IPS-18c (cell line): ENCODE measurements around the gene CFAP91.

Source experiments
- H3K4me3 ChIP-seq: 2 replicates; pipeline ENCODE4 v1.7.0; 2013; ENCODE audit warnings: low read depth, mild to moderate bottlenecking, low read length, moderate library complexity; ENCODE audit not compliant: insufficient read depth
- H3K9me3 ChIP-seq: one replicate; pipeline ENCODE4 v1.6.1; 2013; ENCODE audit warnings: mild to moderate bottlenecking, low read length, moderate library complexity; ENCODE audit not compliant: control insufficient read depth, insufficient read depth

Gene CFAP91

DNA sequence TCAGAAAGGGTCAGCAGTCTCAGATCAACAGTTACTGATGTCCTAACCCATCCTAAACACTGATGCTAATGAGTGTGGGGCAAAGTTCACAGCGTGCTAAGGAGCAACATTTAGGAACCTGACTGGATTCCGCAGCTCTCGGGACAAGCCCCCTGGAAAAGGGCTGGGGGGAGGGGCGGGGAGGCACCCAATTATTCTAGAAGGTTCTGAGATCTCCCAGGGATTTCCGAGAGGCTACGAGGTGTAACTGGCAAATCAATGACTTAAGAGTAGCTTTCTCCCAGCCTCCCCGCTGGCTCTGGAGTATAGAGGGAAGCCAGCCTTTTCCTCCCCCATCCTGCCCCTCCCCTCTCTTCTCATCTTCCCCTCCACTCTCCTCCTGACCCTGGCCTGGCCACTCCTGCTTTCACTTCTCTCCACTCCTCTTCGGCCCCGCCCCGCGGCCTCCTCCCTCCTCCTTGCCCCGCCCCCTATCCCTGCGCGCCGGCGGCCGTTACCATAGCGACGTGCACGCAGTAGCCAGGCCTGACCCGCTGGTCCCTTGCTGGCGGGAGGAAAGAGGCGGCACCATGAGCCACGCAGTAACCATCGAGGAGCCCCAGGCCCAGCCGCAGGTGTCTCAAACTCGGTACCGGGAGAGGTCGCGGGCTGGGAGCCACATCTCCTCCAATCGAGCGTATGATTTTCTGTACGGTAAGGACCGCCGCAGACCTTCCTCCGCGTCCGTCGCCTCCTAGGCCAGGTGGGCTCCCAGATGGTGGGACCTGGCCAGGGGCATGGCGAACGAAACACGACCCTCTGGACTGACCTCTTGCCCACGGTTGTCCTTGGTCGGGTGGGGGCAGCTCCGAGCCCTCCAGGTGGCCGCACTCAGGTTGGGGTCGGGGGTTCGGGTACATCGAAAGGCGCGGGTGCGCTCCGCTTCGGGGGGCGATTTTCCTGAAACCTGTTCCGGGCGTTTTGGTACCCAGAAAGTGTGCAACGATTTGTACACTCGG is at the start of gene CFAP91:
TSS of gene CFAP91 (plus strand) at position 493 of the 998 bp plus-strand sequence. CDS start at position 570, 77 bp downstream.
- Histone ChIP-seq H3K9me3 (no peaks in the 10 kb centered on the region), H3K4me3 (peak within 1 kb of the TSS; percentile 78)

- Histone ChIP-seq H3K9me3 (no peaks in the 10 kb centered on the region), H3K4me3 (no peak overlapping the region)
Measured at GRCh38 chr3:119653876-119654275, 48.9 kb upstream of the CFAP91 start.

DNA sequence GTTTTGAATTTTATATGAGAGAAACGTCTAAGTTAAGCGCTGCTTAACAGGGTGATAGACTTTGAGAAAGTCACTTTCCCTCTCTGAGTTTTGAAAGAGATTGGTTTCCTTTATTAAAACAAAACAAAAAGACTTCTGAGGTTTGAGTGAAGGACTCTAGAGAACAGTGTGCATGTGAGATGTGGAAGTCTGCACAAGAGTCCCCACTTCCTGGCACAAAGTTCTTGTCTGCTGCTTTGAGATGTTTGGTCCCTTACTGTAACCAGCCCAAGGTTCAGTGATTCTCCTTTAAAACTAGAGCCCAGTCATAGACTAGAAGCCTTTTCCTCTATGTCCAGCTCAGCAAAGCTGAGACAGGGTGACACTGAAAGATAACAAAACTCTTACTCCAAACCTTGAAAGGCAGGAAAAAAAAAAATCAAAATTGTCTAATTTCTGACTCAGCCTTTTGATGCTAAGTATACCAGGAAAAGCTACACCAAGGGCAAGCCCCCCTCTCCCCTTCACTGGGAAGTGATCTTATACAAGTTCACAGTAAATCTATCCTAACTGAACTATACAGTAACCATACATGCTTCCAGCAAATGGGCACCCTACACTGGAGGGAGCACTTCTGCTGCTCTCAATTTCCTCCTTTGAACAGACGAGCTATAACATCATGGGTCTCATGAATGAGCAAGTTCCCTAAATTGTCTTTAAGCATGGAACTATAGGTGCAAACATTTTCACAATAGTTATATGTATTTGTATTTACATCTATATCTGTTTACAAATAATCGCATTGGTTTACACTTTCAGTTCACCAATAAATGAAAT is 44.7 kb upstream of the CFAP91 start:
- no peaks in the 10 kb centered on the region for H3K9me3 ChIP-seq
- H3K4me3 ChIP-seq: no peak overlapping the region

DNA sequence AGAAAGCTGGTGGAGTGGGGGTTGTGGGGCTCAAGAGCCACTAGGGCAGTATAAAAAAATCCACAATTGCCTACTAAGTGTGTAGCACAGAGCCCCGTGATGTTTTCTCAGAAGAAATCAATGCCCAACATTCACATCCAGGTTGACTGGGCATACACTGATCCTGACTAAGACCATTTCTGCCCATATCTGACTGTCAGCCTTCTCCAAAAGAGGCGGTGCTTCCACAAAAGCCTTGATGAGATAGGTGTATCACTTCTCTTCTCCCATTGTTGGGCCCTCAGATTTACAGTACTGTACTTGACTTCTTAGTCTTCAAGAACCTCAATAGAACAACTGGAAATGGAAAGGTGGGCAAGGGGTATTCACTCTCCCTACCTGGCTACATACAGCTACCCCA is 43.8 kb upstream of the CFAP91 start:
- no peak overlapping the region for H3K4me3 ChIP-seq

DNA sequence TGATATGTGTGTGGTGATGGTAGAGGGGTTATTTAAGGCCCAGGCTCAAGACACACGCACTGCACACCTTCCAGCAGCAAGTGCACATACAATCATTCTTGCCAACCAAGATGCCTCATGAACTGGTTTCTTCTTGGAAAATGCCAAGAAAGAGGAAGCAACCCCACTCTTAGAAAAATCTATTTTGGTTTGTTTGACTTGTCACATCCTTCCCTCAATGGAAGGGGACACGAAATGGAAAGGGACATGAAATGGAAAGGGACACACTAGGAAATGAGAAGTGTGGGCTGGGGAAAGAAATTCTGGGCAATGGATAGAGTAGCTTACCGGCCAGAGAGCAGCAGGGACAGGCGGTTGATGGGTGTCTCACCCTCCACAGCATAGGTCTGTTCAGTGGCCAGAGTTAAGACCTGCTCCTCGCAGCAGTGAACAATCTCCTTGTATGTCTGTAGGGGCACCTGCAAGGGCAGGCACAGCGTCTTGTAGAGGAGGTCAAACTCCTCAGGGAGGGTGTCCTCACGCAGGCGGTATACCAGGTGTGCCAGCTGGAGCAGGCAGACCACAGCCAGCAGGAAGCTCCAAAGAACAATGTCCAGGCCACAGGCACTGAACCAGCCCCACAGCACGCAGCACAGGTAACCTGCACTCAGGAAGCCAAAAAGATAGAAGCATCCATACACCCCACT is 43.1 kb upstream of the CFAP91 start:
- Histone ChIP-seq H3K9me3 (no peaks in the 10 kb centered on the region), H3K4me3 (no peak overlapping the region)

More for the DNA sequence above, 43.8 kb upstream of the CFAP91 start:
- H3K9me3 ChIP-seq: no peaks in the 10 kb centered on the region

- H3K9me3 ChIP-seq: no peaks in the 10 kb centered on the region
- H3K4me3 ChIP-seq: no peak within 1 kb of the TSS
Measured at GRCh38 chr3:119660474-119661440, 42.1 kb upstream of the CFAP91 start, which contains the start of gene POPDC2. Gene POPDC2, minus strand, starts transcription at chr3:119660589. Its CDS starts 166 bp downstream, at chr3:119660423.

- H3K9me3 ChIP-seq: no peaks in the 10 kb centered on the region
- no peak overlapping the region for H3K4me3 ChIP-seq
Measured at GRCh38 chr3:119662604-119663373, 40.0 kb upstream of the CFAP91 start.

- no peak overlapping the region for H3K4me3 ChIP-seq
- no peaks in the 10 kb centered on the region for H3K9me3 ChIP-seq
Measured at GRCh38 chr3:119663885-119664284, 38.9 kb upstream of the CFAP91 start.

GRCh38 chr3:119664370-119664769 is 38.5 kb upstream of the CFAP91 start:
- Histone ChIP-seq H3K4me3 (no peak overlapping the region), H3K9me3 (no peaks in the 10 kb centered on the region)

DNA sequence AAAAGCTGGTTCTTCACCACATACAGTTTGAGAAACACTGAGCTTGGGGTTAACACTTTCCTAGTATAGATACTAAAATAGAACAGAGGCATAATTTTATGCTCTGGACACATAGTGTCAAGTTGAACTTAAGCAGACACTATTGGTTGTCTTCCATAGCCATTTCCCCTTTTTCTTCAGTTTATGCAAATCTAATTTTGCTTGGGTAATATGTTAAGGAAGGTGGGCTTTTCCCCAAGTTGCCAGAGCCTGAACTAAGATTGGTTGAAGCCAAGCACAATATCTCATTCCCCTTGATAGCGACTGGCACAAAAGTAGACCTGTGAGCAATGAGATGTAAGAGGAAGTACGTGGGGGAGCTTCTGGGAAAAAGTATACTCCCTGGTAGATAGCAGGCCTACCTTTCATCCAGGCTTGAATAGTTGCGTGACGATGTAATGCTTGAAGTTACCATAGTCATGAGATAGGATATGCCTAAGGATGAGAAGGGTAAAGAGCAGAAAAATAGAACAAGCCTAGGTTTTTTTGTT is 37.9 kb upstream of the CFAP91 start:
- H3K4me3 ChIP-seq: no peak overlapping the region
- H3K9me3 ChIP-seq: no peaks in the 10 kb centered on the region

DNA sequence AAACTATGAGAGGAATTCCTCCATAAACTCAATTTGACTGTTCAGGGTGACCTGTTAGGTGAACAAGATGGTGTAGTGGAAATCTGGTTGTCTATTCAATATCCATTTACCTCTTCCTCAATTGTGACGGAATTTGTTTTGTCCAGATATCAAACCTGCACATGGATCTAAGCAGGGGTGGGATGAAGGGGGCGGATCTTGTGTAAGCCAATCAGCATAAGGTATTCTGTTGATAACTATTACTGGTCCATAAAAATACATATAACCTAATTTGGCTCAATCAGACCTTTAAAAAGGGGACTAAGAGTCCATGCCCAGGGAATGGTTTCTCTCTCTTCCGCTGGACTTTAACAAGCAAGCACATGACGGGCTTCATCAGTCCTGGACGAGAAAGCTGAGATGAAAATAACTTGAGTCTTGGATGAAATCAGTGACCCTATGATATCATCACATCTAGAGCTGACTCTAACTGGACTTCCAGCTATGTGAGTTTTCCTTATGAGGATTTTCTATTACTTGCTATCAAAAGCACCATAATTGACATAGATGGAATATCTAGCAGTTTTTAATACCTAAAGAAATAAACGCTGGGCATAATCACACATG is 36.8 kb upstream of the CFAP91 start:
- H3K9me3 ChIP-seq: no peaks in the 10 kb centered on the region
- H3K4me3 ChIP-seq: no peak overlapping the region

DNA sequence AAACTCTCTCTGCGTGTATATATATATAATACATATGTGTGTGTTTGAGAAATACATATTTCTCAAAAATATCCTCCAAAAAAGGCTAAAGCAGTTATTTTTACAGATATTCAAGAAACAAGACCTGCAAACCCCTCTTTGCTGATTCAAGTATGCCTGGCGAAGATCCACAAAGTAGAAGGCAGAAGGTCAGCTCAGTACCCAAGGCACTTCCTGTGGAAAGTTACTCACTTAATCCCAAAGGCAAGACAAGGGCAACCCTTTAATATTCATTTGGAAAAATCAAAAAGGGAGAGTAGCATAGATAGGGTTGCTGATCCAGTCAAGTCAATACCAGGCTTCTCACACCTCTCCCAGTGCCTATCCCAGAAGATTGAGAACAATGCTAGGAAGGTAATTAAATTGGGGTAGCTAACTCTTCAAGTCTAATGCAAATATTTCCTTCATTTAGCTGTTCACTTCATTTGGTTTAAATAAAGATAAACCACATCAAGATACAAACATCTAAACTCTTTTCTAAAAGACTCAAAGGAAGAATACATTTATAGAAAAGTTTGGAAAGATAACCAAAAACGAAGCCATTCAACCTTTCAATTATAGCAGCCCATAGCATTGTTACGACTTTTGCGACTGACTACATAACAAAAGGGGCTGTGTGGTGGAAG is 32.8 kb upstream of the CFAP91 start:
- no peaks in the 10 kb centered on the region for H3K9me3 ChIP-seq
- H3K4me3 ChIP-seq: no peak overlapping the region

- no peaks in the 10 kb centered on the region for H3K9me3 ChIP-seq
- no peak overlapping the region for H3K4me3 ChIP-seq
Measured at GRCh38 chr3:119672776-119673175, 30.0 kb upstream of the CFAP91 start.

DNA sequence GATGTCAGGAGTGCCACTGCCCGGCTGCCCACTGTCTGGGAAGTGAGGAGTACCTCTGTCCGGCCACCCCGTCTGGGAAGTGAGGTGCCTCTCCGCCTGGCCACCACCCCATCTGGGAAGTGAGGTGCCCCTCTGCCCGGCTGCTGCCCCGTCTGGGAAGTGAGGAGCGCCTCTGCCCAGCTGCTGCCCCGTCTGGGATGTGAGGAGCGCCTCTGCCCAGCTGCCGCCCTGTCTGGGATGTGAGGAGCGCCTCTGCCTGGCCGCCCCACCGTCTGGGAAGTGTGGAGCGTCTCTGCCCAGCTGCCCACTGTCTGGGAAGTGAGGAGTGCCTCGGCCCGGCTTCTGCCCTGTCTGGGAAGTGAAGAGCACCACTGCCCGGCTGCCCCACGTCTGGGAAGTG is 28.9 kb upstream of the CFAP91 start:
- H3K4me3 ChIP-seq: no peak overlapping the region
- H3K9me3 ChIP-seq: no peaks in the 10 kb centered on the region
